ENCODE results near the gene GEN1. TPM values are rescaled to one million over a fixed set of nuclear protein-coding genes. Genes with fewer than 3 reads are reported as not detected.
A peak's percentile ranks its signal among the peaks of the same experiment; 100 is the strongest.

The GEN1 gene
- total and polyA plus RNA-seq, 2 of the 13 experiments (the other 11 are each of a cell fraction or from before 2014, with no cell fraction given), result 9.9 to 27.1 TPM

DNA sequence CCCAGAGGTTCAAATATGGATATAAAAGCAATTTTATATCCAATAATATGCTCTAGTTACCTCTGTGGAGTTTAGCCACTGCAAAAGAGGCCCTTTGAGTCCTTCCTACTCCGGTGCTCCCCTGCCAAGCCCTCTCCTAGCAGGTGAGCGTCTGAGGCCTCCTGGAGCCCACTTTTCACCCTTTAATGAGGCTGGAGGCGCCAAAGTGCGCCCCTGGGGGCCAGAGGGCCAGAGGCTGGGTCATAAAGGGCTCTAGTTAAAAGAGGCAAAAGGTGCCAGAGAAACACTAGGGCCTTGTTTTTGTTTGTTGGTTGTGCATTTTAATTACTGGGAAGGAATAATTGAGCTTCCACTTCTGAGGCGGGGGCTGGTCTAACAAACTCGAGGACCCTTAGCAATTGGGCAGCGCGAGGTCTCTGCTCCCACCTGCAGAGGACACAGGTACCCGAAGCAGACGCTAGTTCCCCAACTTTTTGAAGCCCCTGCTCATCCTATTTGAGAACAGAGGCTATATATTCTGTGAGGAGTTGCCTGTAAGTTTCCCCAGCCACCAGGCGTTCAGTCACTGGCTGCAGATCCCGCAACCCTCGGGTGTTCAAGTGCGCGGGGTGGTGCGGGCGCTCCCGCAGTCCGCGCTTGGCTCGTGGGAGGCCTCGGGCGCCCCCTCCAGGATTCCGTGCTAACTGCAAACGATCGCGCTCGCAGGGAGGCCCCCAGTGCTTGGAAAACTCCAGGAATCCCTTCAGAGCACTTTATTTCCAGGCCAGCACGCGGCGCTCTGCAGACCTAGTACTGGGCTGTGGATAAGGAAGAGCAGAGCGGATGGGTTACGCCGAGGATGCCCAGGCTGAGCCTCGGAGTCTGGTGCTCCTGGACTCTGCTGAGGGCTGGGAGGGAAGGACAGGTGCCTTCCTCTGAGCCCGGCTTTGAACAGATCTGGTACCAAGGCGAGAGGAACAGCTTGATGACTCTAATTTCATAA lies 76.4 kb downstream of the GEN1 start (continued):
- TF ChIP-seq MBNL3 (CRISPR knock-in tag; conservative IDR thresholded peaks at IDR 0.05) (no peak), CCDC6 (CRISPR knock-in tag; IDR thresholded peaks at IDR 0.05) (peak; percentile 40; the same call in 1 of the 2 replicates), ZNF614 (CRISPR knock-in tag; IDR thresholded peaks at IDR 0.05; ENCODE audit: borderline replicate concordance) (peak; percentile 75; the same call in 1 of the 2 replicates), ARHGAP35 (CRISPR knock-in tag; IDR thresholded peaks at IDR 0.05; ENCODE audit: borderline replicate concordance) (0 out of 2 replicates have a peak, but pooled peaks have one; percentile 26), ZNF607 (CRISPR knock-in tag; IDR thresholded peaks at IDR 0.05; ENCODE audit: borderline replicate concordance) (peak; percentile 78; the same call in 1 of the 2 replicates), MTA3 (CRISPR knock-in tag; IDR thresholded peaks at IDR 0.05) (no peak), ZNF451 (CRISPR knock-in tag; IDR thresholded peaks at IDR 0.05) (peak; percentile 70; the same call in 1 of the 2 replicates), GATAD2A (CRISPR knock-in tag; IDR thresholded peaks at IDR 0.05) (peak; percentile 66)
- TF ChIP-seq, protein P1, sequence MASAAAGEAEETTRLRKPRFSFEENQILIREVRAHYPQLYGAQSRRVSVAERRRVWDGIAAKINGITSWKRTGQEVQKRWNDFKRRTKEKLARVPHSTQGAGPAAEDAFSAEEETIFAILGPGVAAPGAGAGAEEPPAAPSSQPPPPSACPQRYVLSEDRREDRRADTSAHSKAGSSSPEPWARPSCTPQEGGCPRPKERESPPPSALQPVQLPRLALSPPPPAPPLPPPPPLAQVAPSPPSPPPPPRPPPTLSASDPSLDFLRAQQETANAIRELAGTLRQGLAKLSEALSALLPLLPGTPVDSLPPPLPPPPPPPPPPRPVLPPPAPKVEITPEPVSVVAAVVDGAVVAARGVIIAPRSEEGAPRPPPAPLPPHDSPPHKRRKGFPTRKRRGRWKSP (CRISPR knock-in tag; IDR thresholded peaks at IDR 0.05), result peak; percentile 23; the same call in 1 of the 2 replicates
- TF ChIP-seq, protein P2, sequence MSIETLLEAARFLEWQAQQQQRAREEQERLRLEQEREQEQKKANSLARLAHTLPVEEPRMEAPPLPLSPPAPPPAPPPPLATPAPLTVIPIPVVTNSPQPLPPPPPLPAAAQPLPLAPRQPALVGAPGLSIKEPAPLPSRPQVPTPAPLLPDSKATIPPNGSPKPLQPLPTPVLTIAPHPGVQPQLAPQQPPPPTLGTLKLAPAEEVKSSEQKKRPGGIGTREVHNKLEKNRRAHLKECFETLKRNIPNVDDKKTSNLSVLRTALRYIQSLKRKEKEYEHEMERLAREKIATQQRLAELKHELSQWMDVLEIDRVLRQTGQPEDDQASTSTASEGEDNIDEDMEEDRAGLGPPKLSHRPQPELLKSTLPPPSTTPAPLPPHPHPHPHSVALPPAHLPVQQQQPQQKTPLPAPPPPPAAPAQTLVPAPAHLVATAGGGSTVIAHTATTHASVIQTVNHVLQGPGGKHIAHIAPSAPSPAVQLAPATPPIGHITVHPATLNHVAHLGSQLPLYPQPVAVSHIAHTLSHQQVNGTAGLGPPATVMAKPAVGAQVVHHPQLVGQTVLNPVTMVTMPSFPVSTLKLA (IDR thresholded peaks at IDR 0.05), result no peak
- TF ChIP-seq, protein P3, sequence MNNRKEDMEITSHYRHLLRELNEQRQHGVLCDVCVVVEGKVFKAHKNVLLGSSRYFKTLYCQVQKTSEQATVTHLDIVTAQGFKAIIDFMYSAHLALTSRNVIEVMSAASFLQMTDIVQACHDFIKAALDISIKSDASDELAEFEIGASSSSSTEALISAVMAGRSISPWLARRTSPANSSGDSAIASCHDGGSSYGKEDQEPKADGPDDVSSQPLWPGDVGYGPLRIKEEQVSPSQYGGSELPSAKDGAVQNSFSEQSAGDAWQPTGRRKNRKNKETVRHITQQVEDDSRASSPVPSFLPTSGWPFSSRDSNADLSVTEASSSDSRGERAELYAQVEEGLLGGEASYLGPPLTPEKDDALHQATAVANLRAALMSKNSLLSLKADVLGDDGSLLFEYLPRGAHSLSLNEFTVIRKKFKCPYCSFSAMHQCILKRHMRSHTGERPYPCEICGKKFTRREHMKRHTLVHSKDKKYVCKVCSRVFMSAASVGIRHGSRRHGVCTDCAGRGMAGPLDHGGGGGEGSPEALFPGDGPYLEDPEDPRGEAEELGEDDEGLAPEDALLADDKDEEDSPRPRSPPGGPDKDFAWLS (CRISPR knock-in tag; IDR thresholded peaks at IDR 0.05; ENCODE audit: borderline replicate concordance), result no peak
- TF ChIP-seq, protein P4, sequence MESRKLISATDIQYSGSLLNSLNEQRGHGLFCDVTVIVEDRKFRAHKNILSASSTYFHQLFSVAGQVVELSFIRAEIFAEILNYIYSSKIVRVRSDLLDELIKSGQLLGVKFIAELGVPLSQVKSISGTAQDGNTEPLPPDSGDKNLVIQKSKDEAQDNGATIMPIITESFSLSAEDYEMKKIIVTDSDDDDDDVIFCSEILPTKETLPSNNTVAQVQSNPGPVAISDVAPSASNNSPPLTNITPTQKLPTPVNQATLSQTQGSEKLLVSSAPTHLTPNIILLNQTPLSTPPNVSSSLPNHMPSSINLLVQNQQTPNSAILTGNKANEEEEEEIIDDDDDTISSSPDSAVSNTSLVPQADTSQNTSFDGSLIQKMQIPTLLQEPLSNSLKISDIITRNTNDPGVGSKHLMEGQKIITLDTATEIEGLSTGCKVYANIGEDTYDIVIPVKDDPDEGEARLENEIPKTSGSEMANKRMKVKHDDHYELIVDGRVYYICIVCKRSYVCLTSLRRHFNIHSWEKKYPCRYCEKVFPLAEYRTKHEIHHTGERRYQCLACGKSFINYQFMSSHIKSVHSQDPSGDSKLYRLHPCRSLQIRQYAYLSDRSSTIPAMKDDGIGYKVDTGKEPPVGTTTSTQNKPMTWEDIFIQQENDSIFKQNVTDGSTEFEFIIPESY (CRISPR knock-in tag; IDR thresholded peaks at IDR 0.05), result 0 out of 2 replicates have a peak, but pooled peaks have one; percentile 45

All from HepG2 (cell line).